HepG2 (cell line): ENCODE data around the gene PSMG3. TPM values are rescaled to one million over a fixed set of nuclear protein-coding genes. Genes with fewer than 3 reads are reported as not detected.

Source experiments
- ATAC-seq: fragments of 200-7000 bp; cut with Tn5 transposase; 3 replicates; pipeline ENCODE4 v1.9.1; 2020; ENCODE audit warnings: mild to moderate bottlenecking, moderate library complexity
- BruUV-seq: library from RNA; stranded (reverse); fragments of 400-500 nt; replicated peaks from 2 replicates; lab custom pipeline; 2021; lab: Mats Ljungman, UMichigan
- CTCF ChIA-PET: fragments of 300-600 bp; formaldehyde crosslinking; extraction: SDS; loops from one replicate; lab custom pipeline; 2021; ENCODE audit warnings: low total read pairs, inconsistent platforms, low intra/inter-chr PET ratio; lab: Yijun Ruan, JAX
- POLR2A ChIA-PET: fragments of 350-600 bp; sonication (Branson Sonifier 250); formaldehyde crosslinking; loops from one replicate; lab custom pipeline; 2020; ENCODE audit warnings: antibody characterized with exemption, inconsistent platforms; lab: Yijun Ruan, JAX
- DNase-seq: peaks from one replicate; pipeline ENCODE4 v3.0.0-alpha.2; 2015; ENCODE audit warnings: low spot score
- FAIRE-seq: peaks from 3 replicates; lab custom pipeline; 2011; peaks lifted over from hg19 to GRCh38; lab: Jason Lieb, UNC
- H2AFZ ChIP-seq: one replicate; pipeline ENCODE4 v1.6.1; 2011; ENCODE audit warnings: low read length, inconsistent platforms
- H3K27ac ChIP-seq: fragments of 300-600 bp; 3 replicates; pipeline ENCODE4 v1.8.0; 2011; ENCODE audit warnings: mixed run types, mild to moderate bottlenecking, mixed read lengths, low read length, inconsistent platforms; ENCODE audit not compliant: insufficient read depth; ENCODE audit errors: extremely low read length
- H3K27me3 ChIP-seq, 2 experiments: fragments of 200-600 bp in 1 of 2; 2 replicates in 1 of 2; 3 replicates in 1 of 2; pipeline versions ENCODE4 v1.6.0 to v1.8.0; 2011; ENCODE audit warnings: low read length in 2 of 2, mild to moderate bottlenecking in 2 of 2, moderate library complexity in 2 of 2, inconsistent platforms in 1 of 2; ENCODE audit not compliant: insufficient read depth in 2 of 2, control insufficient read depth in 1 of 2
- H3K36me3 ChIP-seq, 2 experiments: fragments of 200-600 bp in 1 of 2; replicated peaks in 1 of 2; 2 replicates in 1 of 2; 3 replicates in 1 of 2; pipeline versions ENCODE4 v1.5.1 to v1.8.0; 2011; ENCODE audit warnings: low read length in 2 of 2, inconsistent platforms in 1 of 2; ENCODE audit not compliant: insufficient read depth in 2 of 2, control insufficient read depth in 1 of 2
- H3K4me1 ChIP-seq: 2 replicates; pipeline ENCODE4 v1.5.1; 2012; ENCODE audit warnings: low read length, inconsistent platforms; ENCODE audit not compliant: insufficient read depth
- H3K4me2 ChIP-seq: 2 replicates; pipeline ENCODE4 v1.6.0; 2011; ENCODE audit warnings: low read depth, low read length, inconsistent platforms
- H3K4me3 ChIP-seq, 3 experiments: fragments of 200-600 bp in 1 of 3; sonication (generic), shearing (Covaris generic) in 1 of 3; replicated peaks in 1 of 3; 2 replicates each; pipeline ENCODE4 v1.5.1; 2011 to 2016; ENCODE audit warnings: low read length in 3 of 3, inconsistent platforms in 2 of 3, low read depth in 2 of 3, mild to moderate bottlenecking in 2 of 3, control low read depth in 1 of 3, mixed read lengths in 1 of 3; ENCODE audit not compliant: insufficient read depth in 1 of 3
- H3K79me2 ChIP-seq: one replicate; pipeline ENCODE4 v1.6.1; 2011; ENCODE audit warnings: low read length, inconsistent platforms; ENCODE audit not compliant: insufficient read depth
- H3K9ac ChIP-seq: 2 replicates; pipeline ENCODE4 v1.6.0; 2011; ENCODE audit warnings: mild to moderate bottlenecking, low read depth, low read length, inconsistent platforms; ENCODE audit not compliant: insufficient read depth
- H3K9me3 ChIP-seq: 2 replicates; pipeline ENCODE4 v1.5.1; 2012; ENCODE audit warnings: mild to moderate bottlenecking, low read length
- H4K20me1 ChIP-seq: 2 replicates; pipeline ENCODE4 v1.6.0; 2011; ENCODE audit warnings: inconsistent platforms, mild to moderate bottlenecking, low read length, moderate library complexity; ENCODE audit not compliant: insufficient read depth
- RBM22 ChIP-seq: fragments of 200-400 bp; formaldehyde crosslinking; optimal IDR thresholded peaks from 2 replicates; pipeline ENCODE3; 2017; ENCODE audit warnings: mild to moderate bottlenecking, low read length, moderate library complexity
- SRF ChIP-seq: IDR thresholded peaks from 2 replicates; pipeline ENCODE4 v1.6.1; 2011; ENCODE audit warnings: mild to moderate bottlenecking, low read depth, low read length, moderate library complexity
- SRSF1 ChIP-seq: fragments of 200-400 bp; formaldehyde crosslinking; optimal IDR thresholded peaks from 2 replicates; pipeline ENCODE3; 2017; ENCODE audit warnings: mild to moderate bottlenecking, low read depth, low read length, moderate library complexity
- ZNF776 ChIP-seq: sonication (generic); formaldehyde crosslinking; IDR thresholded peaks from 2 replicates; pipeline ENCODE4 v1.4.0; 2020; ENCODE audit warnings: mild to moderate bottlenecking, missing genetic modification reagents
- ZNF816 ChIP-seq: sonication (generic); formaldehyde crosslinking; IDR thresholded peaks from 2 replicates; pipeline ENCODE4 v1.8.0; 2022; ENCODE audit warnings: missing genetic modification reagents, mild to moderate bottlenecking, borderline replicate concordance
- WGBS: methylation state at CpG from one replicate; pipeline ENCODE4 v1.1.6; 2017; ENCODE audit warnings: low lambda C conversion rate; 5-methylcytosine and 5-hydroxymethylcytosine counted together
- in situ Hi-C: cut with HindIII; loops from 2 replicates; pipeline ENCODE4 v1.10.0; 2017; ENCODE audit warnings: low pct_unique_long_range_greater_than_20kb; ENCODE audit not compliant: extremely low pct_ligation_motif_present
- intact Hi-C: fragments of 100-400 bp; cut with micrococcal nuclease; formaldehyde crosslinking; loops from one replicate; pipeline ENCODE4 v1.10.0; 2022; ENCODE audit not compliant: unreplicated experiment
- polyA plus RNA-seq, 8 experiments: library from polyadenylated mRNA; depleted of rRNA in 3 of 8; stranded (reverse) in 7 of 8; unstranded in 1 of 8; fragments of >200 nt; fragmentation: Illumina TruSeq in 4 of 8; extraction: Trizol in 4 of 8; gene quantifications; 2 replicates each; pipeline versions ENCODE4 v1.2.1 to v1.2.3, GENCODE V29; 2011 to 2016; ENCODE audit warnings: low read depth in 4 of 8, missing spikeins in 1 of 8, mixed read lengths in 1 of 8; ENCODE audit not compliant: insufficient read depth in 1 of 8
- total RNA-seq, 5 experiments: library from RNA; depleted of rRNA; stranded (reverse); fragments of >200 nt; fragmentation: Illumina TruSeq; extraction: Trizol; gene quantifications; 2 replicates each; pipeline ENCODE4 v1.2.3, GENCODE V29; 2016; ENCODE audit warnings: low read depth in 1 of 5
- TF ChIP-seq, protein P1 (sequence below): sonication (generic); formaldehyde crosslinking; IDR thresholded peaks from 2 replicates; pipeline ENCODE4 v1.5.0; 2020; ENCODE audit warnings: mild to moderate bottlenecking, missing genetic modification reagents

Gene PSMG3
- total and polyA plus RNA-seq, 2 of the 13 experiments (the other 11 are each of a cell fraction or from before 2014, with no cell fraction given), result 29.6 to 48.4 TPM

DNA sequence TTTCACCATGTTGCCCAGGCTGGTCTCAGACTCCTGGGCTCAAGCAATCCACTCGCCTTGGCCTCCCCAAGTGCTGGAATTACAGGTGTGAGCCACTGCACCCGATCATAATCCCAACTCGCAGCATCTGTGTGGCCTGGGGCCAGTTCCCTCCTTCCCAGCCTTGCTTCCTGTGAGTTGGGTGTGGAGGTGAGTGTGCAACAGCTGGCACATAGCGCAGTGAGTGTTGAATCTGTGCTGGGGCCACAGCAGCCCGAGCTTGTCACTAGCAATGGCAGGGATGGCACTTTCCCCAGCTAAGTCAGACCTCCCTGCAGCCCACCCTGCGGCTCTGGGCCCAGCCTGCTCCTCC is 26.0 kb downstream of the PSMG3 start:
- H3K4me1 ChIP-seq, result no peaks in the 10 kb centered on the region
- no peak for ATAC-seq
- H3K27ac ChIP-seq, result no peak overlapping the region
- H3K9ac ChIP-seq, result no peak overlapping the region
- ChIA-PET POLR2A (interaction anchor here (4.8 kb wide), 1 partner anchor 12 kb away, joined by 30 read pairs; the partner anchor contains the start of gene TMEM184A), CTCF (no interaction called here)
- H2AFZ ChIP-seq, result no peak overlapping the region
- in situ Hi-C loops, result no loop called here
- no peak overlapping the region for H3K4me3 ChIP-seq
- peaks cover 13 to 27% of the 10 kb centered on the region in 2 experiments; a peak in 4 of 5 replicates for H3K36me3 ChIP-seq
- TF ChIP-seq SRF (no peak), ZNF816 (CRISPR knock-in tag) (no peak), ZNF776 (CRISPR knock-in tag) (0 out of 2 replicates have a peak, but pooled peaks have one; percentile 12), SRSF1 (peak; percentile 6), RBM22 (peak; percentile 20)
- TF ChIP-seq, protein P1, sequence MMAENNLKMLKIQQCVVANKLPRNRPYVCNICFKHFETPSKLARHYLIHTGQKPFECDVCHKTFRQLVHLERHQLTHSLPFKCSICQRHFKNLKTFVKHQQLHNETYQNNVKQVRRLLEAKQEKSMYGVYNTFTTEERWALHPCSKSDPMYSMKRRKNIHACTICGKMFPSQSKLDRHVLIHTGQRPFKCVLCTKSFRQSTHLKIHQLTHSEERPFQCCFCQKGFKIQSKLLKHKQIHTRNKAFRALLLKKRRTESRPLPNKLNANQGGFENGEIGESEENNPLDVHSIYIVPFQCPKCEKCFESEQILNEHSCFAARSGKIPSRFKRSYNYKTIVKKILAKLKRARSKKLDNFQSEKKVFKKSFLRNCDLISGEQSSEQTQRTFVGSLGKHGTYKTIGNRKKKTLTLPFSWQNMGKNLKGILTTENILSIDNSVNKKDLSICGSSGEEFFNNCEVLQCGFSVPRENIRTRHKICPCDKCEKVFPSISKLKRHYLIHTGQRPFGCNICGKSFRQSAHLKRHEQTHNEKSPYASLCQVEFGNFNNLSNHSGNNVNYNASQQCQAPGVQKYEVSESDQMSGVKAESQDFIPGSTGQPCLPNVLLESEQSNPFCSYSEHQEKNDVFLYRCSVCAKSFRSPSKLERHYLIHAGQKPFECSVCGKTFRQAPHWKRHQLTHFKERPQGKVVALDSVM (CRISPR knock-in tag), result peak; percentile 1; the same call in 1 of the 2 replicates
- no peak for FAIRE-seq
- DNase-seq, result no peak
- BruUV-seq, result TSS peak; percentile 32
- H3K9me3 ChIP-seq, result no peaks in the 10 kb centered on the region
- no peaks in the 10 kb centered on the region for H4K20me1 ChIP-seq
- intact Hi-C loops, result no loop called here
- no peak overlapping the region for H3K4me2 ChIP-seq
- H3K27me3 ChIP-seq, result no peaks in the 10 kb centered on the region
- H3K79me2 ChIP-seq, result peaks cover 3% of the 10 kb centered on the region
- WGBS, result 96% methylated on average over 4 of the region's 6 CpGs
